HepG2 (cell line): ENCODE data around the gene DNMT3L.
"Not testable (repeated sequence)": the region's sequence is repeated elsewhere in the genome, so short reads cannot be mapped to it uniquely, and the experiment has no call there.

Source experiments
- HDAC2 ChIP-seq: sonication (generic); formaldehyde crosslinking; IDR thresholded peaks from 2 replicates; pipeline ENCODE4 v1.4.0; 2020; ENCODE audit warnings: missing genetic modification reagents
- KLF11 ChIP-seq: IDR thresholded peaks from 2 replicates; pipeline ENCODE4 v1.6.1; 2016; ENCODE audit warnings: missing compliant biosample characterization
- MEIS1 ChIP-seq: sonication (generic); formaldehyde crosslinking; IDR thresholded peaks from 2 replicates; pipeline ENCODE4 v1.9.0; 2021; ENCODE audit warnings: mild to moderate bottlenecking, missing genetic modification reagents, moderate library complexity, borderline replicate concordance
- TAF1 ChIP-seq: sonication (generic); formaldehyde crosslinking; IDR thresholded peaks from 2 replicates; pipeline ENCODE4 v1.4.0; 2020; ENCODE audit warnings: missing genetic modification reagents
- TBP ChIP-seq: sonication (generic); formaldehyde crosslinking; IDR thresholded peaks from 2 replicates; pipeline ENCODE4 v1.5.0; 2020; ENCODE audit warnings: missing genetic modification reagents
- TF ChIP-seq, protein P1 (sequence below): sonication (generic); formaldehyde crosslinking; IDR thresholded peaks from 2 replicates; pipeline ENCODE4 v1.5.0; 2020; ENCODE audit warnings: mild to moderate bottlenecking, missing genetic modification reagents, moderate library complexity
- TF ChIP-seq, protein P2 (sequence below): sonication (generic); formaldehyde crosslinking; IDR thresholded peaks from 2 replicates; pipeline ENCODE4 v1.5.0; 2020; ENCODE audit warnings: missing genetic modification reagents
- TF ChIP-seq, protein P3 (sequence below), 2 experiments: sonication (generic) in 1 of 2; formaldehyde crosslinking in 1 of 2; IDR thresholded peaks; 2 replicates each; pipeline versions ENCODE4 v1.4.0 to v1.6.1; 2018 to 2020; ENCODE audit warnings: missing genetic modification reagents in 2 of 2, borderline replicate concordance in 1 of 2, low read depth in 1 of 2, mild to moderate bottlenecking in 1 of 2, missing biosample characterization in 1 of 2
- TF ChIP-seq, protein P4 (sequence below): IDR thresholded peaks from 2 replicates; pipeline ENCODE4 v1.6.1; 2016

DNA sequence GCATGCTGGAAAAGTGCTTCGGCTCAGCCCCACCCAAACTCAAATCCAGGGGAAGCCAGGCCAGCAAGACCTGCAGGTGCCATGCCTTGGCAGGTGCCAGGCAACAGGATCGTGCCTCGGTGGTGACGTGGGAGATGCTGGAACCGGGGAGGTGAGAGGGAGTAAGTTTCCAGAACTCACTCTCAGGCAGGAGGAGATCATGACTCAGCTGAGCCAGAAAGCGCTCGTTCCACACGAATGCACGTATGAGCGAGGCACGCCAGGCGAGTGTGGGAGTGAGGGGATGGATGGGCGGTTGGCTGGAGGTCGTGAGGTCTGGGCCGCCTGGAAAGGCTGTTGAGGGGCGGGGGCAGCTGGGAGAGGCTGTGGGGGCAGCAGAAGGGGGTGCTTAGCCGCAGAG is 13.8 kb downstream of the DNMT3L start:
- TF ChIP-seq, protein P1, sequence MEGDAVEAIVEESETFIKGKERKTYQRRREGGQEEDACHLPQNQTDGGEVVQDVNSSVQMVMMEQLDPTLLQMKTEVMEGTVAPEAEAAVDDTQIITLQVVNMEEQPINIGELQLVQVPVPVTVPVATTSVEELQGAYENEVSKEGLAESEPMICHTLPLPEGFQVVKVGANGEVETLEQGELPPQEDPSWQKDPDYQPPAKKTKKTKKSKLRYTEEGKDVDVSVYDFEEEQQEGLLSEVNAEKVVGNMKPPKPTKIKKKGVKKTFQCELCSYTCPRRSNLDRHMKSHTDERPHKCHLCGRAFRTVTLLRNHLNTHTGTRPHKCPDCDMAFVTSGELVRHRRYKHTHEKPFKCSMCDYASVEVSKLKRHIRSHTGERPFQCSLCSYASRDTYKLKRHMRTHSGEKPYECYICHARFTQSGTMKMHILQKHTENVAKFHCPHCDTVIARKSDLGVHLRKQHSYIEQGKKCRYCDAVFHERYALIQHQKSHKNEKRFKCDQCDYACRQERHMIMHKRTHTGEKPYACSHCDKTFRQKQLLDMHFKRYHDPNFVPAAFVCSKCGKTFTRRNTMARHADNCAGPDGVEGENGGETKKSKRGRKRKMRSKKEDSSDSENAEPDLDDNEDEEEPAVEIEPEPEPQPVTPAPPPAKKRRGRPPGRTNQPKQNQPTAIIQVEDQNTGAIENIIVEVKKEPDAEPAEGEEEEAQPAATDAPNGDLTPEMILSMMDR (CRISPR knock-in tag) = not testable (repeated sequence)
- not testable (repeated sequence) for TF ChIP-seq TAF1 (CRISPR knock-in tag); HDAC2; TBP (CRISPR knock-in tag); KLF11 (CRISPR knock-in tag); MEIS1
- TF ChIP-seq, protein P2, sequence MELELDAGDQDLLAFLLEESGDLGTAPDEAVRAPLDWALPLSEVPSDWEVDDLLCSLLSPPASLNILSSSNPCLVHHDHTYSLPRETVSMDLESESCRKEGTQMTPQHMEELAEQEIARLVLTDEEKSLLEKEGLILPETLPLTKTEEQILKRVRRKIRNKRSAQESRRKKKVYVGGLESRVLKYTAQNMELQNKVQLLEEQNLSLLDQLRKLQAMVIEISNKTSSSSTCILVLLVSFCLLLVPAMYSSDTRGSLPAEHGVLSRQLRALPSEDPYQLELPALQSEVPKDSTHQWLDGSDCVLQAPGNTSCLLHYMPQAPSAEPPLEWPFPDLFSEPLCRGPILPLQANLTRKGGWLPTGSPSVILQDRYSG = not testable (repeated sequence)
- TF ChIP-seq, protein P3, sequence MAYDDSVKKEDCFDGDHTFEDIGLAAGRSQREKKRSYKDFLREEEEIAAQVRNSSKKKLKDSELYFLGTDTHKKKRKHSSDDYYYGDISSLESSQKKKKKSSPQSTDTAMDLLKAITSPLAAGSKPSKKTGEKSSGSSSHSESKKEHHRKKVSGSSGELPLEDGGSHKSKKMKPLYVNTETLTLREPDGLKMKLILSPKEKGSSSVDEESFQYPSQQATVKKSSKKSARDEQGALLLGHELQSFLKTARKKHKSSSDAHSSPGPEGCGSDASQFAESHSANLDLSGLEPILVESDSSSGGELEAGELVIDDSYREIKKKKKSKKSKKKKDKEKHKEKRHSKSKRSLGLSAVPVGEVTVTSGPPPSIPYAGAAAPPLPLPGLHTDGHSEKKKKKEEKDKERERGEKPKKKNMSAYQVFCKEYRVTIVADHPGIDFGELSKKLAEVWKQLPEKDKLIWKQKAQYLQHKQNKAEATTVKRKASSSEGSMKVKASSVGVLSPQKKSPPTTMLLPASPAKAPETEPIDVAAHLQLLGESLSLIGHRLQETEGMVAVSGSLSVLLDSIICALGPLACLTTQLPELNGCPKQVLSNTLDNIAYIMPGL (CRISPR knock-in tag; IDR thresholded peaks at IDR 0.05; ENCODE audit: borderline replicate concordance in 1 of 2, low read depth in 1 of 2) = not testable (repeated sequence)
- TF ChIP-seq, protein P4, sequence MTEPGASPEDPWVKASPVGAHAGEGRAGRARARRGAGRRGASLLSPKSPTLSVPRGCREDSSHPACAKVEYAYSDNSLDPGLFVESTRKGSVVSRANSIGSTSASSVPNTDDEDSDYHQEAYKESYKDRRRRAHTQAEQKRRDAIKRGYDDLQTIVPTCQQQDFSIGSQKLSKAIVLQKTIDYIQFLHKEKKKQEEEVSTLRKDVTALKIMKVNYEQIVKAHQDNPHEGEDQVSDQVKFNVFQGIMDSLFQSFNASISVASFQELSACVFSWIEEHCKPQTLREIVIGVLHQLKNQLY (CRISPR knock-in tag) = not testable (repeated sequence)
